ENCODE results near the gene RAET1L. TPM values are rescaled to one million over a fixed set of nuclear protein-coding genes. Genes with fewer than 3 reads are reported as not detected.
"Not testable (repeated sequence)": the region's sequence is repeated elsewhere in the genome, so short reads cannot be mapped to it uniquely, and the experiment has no call there.

Gene RAET1L
- total and polyA plus RNA-seq, 12 donors = not detected

DNA sequence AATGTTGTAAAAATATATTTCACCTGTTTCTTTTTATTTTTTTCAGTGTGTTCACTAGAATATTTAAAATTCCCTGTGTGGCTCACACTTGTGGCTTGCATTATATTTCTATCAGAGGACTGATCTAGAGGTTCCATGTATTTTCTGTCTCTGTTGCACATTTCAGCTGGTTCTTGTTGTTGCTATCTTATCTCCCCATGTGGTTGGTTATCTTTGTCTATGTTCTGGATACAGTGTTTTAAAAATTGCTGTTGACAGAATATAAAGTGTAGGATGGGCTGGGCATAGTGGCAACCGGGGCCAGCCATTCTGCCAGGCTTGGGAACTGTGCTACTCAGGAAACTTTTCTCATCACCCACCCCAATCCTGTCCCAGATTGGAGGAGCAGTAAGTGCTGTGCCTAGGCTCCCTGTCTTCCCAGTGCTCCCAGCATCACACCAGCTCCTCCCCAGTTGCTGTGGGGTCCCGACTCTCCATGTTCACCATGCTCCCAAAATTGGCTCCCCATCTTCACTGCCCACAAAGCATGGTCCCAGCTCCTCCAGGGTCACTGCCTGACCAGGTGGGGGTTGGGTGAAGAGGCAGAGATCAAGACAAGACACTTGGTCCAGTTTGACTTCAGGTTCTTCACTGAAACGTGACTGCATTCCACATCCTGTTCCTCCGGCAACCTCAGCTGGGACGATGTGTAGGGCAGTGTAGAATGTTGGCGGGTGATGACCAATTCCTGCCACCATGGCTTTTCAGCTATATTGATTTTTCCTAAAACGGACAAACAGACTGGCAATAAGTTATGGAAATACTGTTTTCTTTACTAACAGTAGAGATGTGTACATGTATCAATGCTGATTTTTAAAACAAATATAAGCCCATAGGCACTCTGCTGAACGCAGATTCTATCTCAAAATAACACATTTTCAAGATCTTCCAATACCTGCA lies 12.2 kb downstream of the RAET1L start:
- H3K4me3 ChIP-seq; H3K9me3 ChIP-seq (replicated peaks in 1 of 3); DNase-seq; intact Hi-C loops (cut with DNase I); H3K27ac ChIP-seq; H3K4me1 ChIP-seq (replicated peaks in 1 of 2); H3K36me3 ChIP-seq (replicated peaks in 1 of 2): not testable (repeated sequence)
- 33 to 45% (median 35%) methylated on average over 8 of the region's 8 CpGs for WGBS, 4 donors
- H3K27me3 ChIP-seq = peaks cover 36% of the 10 kb centered on the region

DNA sequence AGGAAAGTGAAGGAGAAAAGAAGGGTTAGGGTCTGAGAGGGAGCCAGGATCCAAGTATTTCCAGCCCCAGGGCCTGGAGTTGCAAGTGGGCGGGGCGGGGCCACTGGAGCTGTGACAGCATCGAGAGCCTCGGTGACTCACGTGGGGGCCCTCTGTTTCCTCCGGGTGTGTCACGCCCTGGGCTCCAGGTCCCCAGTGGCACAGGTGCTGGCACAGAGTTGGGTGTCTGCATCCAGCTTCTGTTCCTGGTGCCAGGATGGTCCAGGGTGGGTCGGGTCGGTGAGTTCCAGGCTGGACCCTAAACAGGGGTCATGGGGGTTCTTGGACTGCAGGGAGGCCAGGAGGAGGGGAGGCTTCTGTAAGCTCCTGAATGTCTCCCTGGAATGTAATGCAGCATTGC lies 16.7 kb downstream of the RAET1L start:
- intact Hi-C loops (cut with DNase I) = loop anchor here in 1 of 2 donors (10.0 kb wide), 1 partner anchor 164 kb away; no protein-coding TSS in a partner anchor
- no peak overlapping the region for H3K27ac ChIP-seq
- WGBS, 4 donors = 32 to 47% (median 44%) methylated on average over 6 to 9 of the region's 9 CpGs
- peaks cover 17% of the 10 kb centered on the region for H3K27me3 ChIP-seq
- H3K9me3 ChIP-seq (replicated peaks in 1 of 3) = no peaks in the 10 kb centered on the region
- H3K4me1 ChIP-seq (replicated peaks in 1 of 2) = peaks cover 4 to 6% of the 10 kb centered on the region in 2 donors
- DNase-seq = peak in 1 of 7 donors; percentile 22
- TF ChIP-seq POLR2A (IDR thresholded peaks at IDR 0.05) = no peak
- TF ChIP-seq, protein P1, sequence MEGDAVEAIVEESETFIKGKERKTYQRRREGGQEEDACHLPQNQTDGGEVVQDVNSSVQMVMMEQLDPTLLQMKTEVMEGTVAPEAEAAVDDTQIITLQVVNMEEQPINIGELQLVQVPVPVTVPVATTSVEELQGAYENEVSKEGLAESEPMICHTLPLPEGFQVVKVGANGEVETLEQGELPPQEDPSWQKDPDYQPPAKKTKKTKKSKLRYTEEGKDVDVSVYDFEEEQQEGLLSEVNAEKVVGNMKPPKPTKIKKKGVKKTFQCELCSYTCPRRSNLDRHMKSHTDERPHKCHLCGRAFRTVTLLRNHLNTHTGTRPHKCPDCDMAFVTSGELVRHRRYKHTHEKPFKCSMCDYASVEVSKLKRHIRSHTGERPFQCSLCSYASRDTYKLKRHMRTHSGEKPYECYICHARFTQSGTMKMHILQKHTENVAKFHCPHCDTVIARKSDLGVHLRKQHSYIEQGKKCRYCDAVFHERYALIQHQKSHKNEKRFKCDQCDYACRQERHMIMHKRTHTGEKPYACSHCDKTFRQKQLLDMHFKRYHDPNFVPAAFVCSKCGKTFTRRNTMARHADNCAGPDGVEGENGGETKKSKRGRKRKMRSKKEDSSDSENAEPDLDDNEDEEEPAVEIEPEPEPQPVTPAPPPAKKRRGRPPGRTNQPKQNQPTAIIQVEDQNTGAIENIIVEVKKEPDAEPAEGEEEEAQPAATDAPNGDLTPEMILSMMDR (IDR thresholded peaks at IDR 0.05) = no peak
- no peaks in the 10 kb centered on the region for H3K36me3 ChIP-seq (replicated peaks in 1 of 2)
- no peak overlapping the region for H3K4me3 ChIP-seq

DNA sequence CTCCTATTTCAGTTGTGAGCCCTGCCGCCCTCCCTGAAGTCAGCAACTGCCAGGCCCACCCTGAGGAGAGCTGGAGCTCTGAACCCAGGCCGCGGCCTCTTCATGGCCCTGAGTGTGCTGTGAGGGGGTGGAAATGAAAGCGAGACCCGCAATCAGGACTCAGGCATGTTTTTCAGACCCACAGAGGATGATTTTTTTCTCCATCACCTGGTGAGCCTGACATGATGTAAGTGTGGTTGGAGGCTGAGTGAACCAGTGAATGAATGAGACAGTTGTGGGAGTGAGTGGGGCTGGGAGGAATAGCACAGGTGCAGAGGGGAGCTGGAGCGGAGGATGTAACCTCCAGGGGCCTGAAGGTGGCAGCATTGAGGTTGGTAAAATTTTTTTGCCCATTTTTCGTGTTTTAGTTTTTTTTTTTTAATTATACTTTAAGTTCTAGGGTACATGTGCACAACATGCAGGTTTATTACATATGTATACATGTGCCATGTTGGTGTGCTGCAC lies 18.3 kb downstream of the RAET1L start:
- Histone ChIP-seq H3K4me3 (no peak overlapping the region), H3K4me1 (replicated peaks in 1 of 2) (peaks cover 4 to 6% of the 10 kb centered on the region in 2 donors), H3K27ac (no peak overlapping the region), H3K27me3 (peaks cover 13% of the 10 kb centered on the region), H3K9me3 (replicated peaks in 1 of 3) (no peaks in the 10 kb centered on the region), H3K36me3 (replicated peaks in 1 of 2) (no peaks in the 10 kb centered on the region)
- WGBS, 4 donors = 58 to 73% (median 69%) methylated on average over 7 of the region's 7 CpGs
- peak in 1 of 7 donors; percentile 22 for DNase-seq
- TF ChIP-seq POLR2A (IDR thresholded peaks at IDR 0.05) = no peak
- TF ChIP-seq, protein P1 (IDR thresholded peaks at IDR 0.05) = peak in 3 of 6 experiments; percentile 24 to 43 (median 28)
- intact Hi-C loops (cut with DNase I) = loop anchor here in 1 of 2 donors (10.0 kb wide), 1 partner anchor 162 kb away; no protein-coding TSS in a partner anchor

DNA sequence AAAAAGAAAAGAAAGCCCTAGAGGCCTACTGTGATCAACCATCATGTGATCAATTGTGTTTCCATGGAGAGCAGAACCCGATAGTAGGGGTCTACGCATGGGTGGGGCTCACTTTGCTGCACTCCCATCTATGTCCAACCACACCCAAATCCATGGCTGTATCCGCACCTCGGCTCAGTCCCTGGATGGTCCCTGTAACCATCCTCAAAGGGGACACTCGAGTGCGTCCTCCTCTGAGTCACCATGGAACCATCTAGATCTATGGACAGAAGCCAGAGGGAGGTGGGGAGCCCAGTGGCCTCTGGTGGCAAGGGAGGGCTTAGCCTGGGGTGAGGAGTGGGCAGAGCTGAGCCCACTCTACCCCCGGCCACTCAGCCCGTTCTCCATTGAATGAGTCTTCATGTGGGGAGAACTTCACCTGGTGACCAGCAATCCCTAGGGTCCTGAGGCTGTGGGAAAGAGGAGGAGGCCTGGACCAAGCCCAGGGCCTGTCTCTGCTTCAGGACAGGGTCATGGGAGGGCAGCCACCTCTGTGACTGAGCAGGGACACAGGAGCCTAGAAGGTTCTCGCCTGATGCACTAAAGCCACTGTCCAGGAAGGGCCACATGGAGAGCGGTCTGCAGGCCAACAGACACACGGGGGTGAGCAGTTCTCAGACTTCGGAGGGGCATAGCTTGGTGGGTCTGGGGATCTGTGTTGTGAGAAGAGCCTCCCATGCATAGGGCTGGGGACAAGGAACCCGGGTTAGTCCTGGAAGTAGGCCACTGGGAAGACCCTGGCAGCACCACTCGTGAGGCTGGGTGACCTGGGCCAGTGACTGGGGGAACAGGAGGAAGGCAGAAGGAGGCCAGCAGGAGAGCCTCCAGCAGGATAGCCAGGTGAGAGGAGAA lies 19.3 kb downstream of the RAET1L start:
- 74 to 82% (median 79%) methylated on average over 12 to 14 of the region's 14 CpGs for WGBS, 4 donors
- Histone ChIP-seq H3K36me3 (replicated peaks in 1 of 2) (no peaks in the 10 kb centered on the region), H3K4me1 (replicated peaks in 1 of 2) (peaks cover 4 to 6% of the 10 kb centered on the region in 2 donors), H3K9me3 (replicated peaks in 1 of 3) (no peaks in the 10 kb centered on the region), H3K27ac (no peak overlapping the region), H3K4me3 (peak overlapping the region in 2 of 4 donors; percentile 29 to 65), H3K27me3 (peaks cover 13% of the 10 kb centered on the region)
- intact Hi-C loops (cut with DNase I) = loop anchor here in 1 of 2 donors (10.0 kb wide), 1 partner anchor 161 kb away; no protein-coding TSS in a partner anchor
- TF ChIP-seq, protein P1 (IDR thresholded peaks at IDR 0.05) = no peak
- TF ChIP-seq POLR2A (IDR thresholded peaks at IDR 0.05) = no peak
- no peak for DNase-seq

Measured in adrenal gland (tissue), 12 donors.